ENCODE results near the gene ELF2.

GRCh38 chr4:139083956-139084803, 92.8 kb downstream of the ELF2 start:
- TF ChIP-seq CTCF (IDR thresholded peaks at IDR 0.05; ENCODE audit: low read depth, low read length, poor library complexity, severe bottlenecking) = no peak
- no peak for TF ChIP-seq EZH2phosphoT487 (IDR thresholded peaks at IDR 0.05; ENCODE audit: borderline replicate concordance, low read length)
